ENCODE data around the gene SMAGP.

The SMAGP gene

DNA sequence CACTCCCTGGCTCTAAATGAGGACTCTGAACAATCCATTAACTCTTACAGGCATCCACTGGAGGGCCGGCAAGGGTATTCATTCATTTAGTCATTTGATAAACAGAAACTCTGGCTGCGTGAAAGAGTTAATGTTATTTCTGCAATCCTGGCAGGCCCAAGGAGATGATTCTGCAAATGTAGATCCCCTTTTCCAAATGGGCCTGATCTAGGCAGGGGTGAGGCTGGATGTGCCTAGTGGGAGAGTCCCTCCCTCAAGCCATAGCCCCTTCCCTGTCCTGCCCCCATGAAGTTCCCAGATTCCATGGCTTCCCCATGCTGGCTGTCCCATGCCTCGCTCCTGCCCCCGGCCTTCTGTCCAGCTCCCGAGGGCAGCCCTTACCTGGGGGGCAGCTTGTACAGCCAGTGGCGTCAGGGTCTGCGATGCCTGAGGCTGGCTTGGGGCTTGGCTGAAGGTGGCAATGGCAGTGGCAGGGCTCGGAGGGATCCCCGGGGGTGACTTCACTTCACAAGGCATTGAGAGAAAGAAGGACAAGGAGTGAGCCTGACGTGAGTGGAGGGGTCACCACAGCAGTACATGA, 70.8 kb downstream of the SMAGP start:
- no peak overlapping the region for H3K4me3 ChIP-seq (ENCODE audit: low read length)
- DNase-seq (ENCODE audit: low read depth), result no peak
- TF ChIP-seq, protein P1, sequence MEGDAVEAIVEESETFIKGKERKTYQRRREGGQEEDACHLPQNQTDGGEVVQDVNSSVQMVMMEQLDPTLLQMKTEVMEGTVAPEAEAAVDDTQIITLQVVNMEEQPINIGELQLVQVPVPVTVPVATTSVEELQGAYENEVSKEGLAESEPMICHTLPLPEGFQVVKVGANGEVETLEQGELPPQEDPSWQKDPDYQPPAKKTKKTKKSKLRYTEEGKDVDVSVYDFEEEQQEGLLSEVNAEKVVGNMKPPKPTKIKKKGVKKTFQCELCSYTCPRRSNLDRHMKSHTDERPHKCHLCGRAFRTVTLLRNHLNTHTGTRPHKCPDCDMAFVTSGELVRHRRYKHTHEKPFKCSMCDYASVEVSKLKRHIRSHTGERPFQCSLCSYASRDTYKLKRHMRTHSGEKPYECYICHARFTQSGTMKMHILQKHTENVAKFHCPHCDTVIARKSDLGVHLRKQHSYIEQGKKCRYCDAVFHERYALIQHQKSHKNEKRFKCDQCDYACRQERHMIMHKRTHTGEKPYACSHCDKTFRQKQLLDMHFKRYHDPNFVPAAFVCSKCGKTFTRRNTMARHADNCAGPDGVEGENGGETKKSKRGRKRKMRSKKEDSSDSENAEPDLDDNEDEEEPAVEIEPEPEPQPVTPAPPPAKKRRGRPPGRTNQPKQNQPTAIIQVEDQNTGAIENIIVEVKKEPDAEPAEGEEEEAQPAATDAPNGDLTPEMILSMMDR (conservative IDR thresholded peaks at IDR 0.05; ENCODE audit: low read depth, low read length), result no peak

DNA sequence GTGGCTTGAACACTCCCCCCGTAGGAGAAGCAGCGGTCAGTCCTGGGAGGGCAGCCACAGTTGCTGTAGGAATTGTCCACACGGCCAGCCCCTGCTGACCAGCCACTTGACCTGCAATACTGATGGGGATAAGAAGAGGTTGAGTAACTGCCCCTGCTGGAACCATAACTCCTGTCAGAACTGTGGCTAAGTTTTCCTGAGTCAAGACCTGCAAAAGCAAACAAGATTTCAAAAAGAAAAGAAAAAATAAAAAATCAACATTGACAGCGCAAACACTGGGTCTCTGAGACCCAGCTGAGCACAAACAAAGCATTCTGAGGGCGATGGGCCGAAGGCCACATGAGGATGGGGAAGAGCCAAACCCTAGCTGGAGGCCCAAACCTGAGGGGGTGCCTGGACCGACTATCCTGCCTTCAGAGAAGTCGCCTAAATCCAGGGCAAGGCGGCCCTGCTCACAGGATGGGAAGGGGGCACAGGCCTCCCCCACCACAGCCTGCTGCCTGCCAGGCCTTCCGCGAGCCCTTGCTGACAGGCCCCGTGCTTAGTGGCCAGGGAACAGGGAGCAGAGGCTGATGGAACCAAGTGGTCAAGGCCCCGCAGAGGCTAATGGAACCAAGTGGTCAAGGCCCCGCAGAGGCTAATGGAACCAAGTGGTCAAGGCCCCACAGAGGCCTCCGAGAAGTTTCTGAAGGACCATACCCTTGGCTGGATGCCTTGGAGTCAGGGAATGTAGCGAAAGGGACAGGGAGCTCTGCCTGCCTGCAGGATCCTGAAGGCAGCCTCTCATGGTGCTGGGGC, 71.4 kb downstream of the SMAGP start:
- DNase-seq (ENCODE audit: low read depth), result no peak
- H3K4me3 ChIP-seq (ENCODE audit: low read length), result no peak overlapping the region
- TF ChIP-seq, protein P1 (conservative IDR thresholded peaks at IDR 0.05; ENCODE audit: low read depth, low read length), result no peak

GRCh38 chr12:51197736-51198567, 72.3 kb downstream of the SMAGP start:
- no peak for DNase-seq (ENCODE audit: low read depth)
- TF ChIP-seq, protein P1 (conservative IDR thresholded peaks at IDR 0.05; ENCODE audit: low read depth, low read length), result no peak
- no peak overlapping the region for H3K4me3 ChIP-seq (ENCODE audit: low read length)

DNA sequence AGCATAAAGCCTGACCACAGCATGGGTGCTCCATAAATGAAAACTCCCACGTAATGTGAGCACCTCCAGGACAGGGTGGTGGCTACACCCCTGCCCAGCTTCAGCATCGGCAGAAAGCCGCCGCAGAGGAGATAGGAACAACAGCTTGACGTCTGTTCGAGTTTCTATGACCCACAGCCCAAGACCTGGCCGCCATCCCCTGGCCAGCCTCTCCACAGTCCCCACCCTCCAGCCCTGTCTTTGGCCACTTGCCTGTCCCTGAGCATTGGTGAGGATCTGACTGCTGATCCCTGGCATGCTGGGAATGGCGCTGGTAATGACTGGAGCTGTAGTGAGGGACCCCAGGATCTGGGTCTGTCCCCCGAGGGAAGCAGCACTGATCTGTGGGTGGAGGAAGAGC, 73.7 kb downstream of the SMAGP start:
- no peak overlapping the region for H3K4me3 ChIP-seq (ENCODE audit: low read length)
- no peak for DNase-seq (ENCODE audit: low read depth)
- TF ChIP-seq, protein P1 (conservative IDR thresholded peaks at IDR 0.05; ENCODE audit: low read depth, low read length), result no peak

DNA sequence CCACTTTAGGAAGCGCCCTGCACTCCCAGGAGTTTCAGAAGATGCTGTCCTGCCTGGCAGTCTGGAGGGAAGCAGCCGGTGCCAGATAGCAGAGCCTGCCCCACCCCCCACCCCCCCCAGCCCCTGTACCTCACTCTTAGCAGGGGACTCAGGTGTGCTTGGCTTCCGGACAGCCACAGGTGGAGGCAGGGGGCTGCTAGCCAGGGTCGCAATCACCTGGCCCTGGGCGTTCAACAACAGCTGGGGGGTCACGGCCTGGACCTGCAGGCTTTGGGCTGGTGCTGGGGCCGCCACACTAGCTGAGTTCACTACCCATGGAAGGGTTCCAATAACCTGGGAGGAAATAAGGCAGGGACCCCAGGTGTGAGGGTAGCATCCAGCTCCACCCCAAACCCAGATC, 74.4 kb downstream of the SMAGP start:
- TF ChIP-seq, protein P1 (conservative IDR thresholded peaks at IDR 0.05; ENCODE audit: low read depth, low read length), result no peak
- no peak overlapping the region for H3K4me3 ChIP-seq (ENCODE audit: low read length)
- DNase-seq (ENCODE audit: low read depth), result no peak

All from retinal pigment epithelial cell (primary cell).